Measurements from ENCODE around the gene CCL16.
"Not testable (repeated sequence)": the region's sequence is repeated elsewhere in the genome, so short reads cannot be mapped to it uniquely, and the experiment has no call there.

The CCL16 gene

GRCh38 chr17:35938492-35938891 is 42.8 kb downstream of the CCL16 start:
- DNase-seq (ENCODE audit: low read depth, low spot score), result not testable (repeated sequence)

- DNase-seq (ENCODE audit: low read depth, low spot score), result no peak
Measured at GRCh38 chr17:35936063-35936462, 45.2 kb downstream of the CCL16 start.

- DNase-seq (ENCODE audit: low read depth, low spot score), result no peak
Measured at GRCh38 chr17:35934760-35935159, 46.5 kb downstream of the CCL16 start.

DNA sequence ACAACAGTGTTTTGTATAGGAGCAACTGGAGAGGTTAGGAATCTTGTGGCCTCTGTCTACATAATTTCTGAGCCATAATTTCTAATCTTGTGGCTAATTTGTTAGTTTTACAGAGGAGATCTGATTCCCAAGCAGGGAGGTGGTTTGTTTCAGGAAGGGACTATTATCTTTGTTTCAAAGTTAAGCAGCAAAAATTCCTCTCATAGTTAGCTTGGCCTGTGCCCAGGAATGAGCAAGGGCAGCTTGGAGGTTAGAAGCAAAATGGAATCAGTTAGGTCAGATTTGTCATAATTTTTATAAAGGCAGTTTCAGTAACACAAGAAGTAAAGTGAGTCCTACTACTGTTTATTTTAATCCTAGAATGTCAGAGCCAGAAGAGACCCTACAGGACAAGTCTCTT is 48.7 kb downstream of the CCL16 start:
- no peak for DNase-seq (ENCODE audit: low read depth, low spot score)

DNA sequence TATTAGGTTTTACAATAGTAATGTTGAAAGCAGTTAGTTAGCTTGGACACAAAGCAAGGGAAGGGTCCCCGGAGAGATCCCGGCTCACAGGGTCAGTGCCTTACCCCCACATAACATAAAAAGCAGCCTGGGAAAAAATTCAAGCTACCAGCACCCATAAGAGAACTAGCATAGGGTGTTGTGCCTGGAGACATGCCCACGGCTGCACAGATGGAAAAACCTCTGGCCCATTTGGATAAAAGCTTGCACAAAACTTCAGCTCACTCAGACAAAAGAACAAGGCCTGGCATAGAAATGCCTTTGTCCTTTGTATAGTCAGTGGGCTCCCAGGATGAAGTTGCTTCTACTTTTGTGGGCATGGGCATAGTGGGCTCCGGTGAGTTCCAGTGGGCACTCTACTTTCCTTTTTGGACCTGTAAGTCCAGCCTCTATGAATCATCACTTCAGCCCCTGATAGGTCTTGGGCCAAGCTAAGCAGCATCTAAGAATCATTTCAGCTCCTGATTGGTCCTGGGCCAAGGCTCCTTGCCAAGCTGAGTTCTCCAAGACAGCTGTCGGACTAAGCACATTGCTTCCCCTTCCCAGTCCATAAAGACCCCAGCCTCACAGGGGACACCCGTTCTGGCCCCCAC is 49.4 kb downstream of the CCL16 start:
- no peak for DNase-seq (ENCODE audit: low read depth, low spot score)

DNA sequence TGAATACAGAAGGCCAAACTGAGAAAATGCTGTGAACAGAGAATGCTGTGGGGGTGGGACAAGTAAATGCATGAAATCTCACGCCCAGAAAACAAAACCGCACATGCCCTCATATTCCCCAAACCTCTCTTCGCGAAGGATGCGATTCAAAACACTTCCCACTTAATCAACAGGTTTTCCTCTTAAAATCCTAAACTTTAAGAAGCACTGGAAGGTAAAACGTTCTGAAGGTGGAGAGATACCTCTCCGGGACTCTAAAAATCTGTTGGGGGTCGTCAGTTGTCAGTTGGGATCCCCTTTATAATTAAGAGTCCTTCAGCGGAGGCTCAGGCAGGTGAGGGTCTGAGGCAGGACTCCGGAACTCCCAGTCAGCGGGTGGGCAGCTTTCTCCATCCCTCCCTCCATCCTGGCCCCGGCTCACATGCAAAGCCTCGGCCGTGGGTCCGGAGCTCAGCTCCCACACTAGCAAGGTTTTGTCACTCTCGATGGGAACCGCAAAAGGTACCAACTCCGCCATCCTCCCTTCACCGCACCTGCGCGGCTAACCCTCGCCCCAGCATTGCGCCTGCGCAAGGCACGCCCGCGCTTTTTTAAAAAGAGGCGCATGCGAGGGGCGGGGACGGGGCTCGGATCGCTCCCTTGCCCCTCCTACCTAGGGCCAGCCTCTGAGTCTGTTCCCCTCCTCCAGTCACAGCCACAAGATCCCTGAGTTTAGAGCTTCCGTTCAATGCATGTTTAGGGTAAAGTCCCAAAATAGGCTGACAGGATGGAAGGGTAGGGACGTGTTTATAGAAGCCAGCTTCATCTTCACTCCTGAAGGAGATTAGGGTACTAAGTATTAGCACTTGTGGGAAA is 50.9 kb downstream of the CCL16 start, which contains the start of gene RDM1:
TSS of gene RDM1 (minus strand) at position 563 of the 855 bp plus-strand sequence. CDS start at position 517, 46 bp downstream.
- DNase-seq (ENCODE audit: low read depth, low spot score), result peak; percentile 92

DNA sequence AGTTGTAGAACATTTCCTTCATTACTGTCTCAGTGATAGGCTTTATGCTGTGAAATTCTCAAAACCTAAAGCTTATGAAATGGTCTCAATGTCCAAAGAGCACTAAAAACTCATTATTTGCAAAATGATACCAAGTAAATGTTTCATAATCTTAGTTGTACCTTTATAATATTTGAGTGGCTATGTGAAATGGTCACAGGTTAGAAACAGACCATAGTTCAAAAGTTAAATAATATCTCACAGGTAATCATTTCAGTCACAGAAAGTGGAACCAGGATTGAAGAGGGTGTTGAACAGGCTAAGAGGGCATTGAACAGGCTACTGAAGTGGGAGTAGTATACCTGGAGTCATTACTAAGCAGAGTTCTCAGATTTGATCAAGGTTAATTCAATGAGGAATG is 53.6 kb downstream of the CCL16 start:
- DNase-seq (ENCODE audit: low read depth, low spot score), result no peak

Measured in ELF-1 (cell line).